ENCODE measurements around the gene EDIL3.

Gene EDIL3

GRCh38 chr5:84118551-84118950 lies 266.1 kb downstream of the EDIL3 start:
- no peak overlapping the region for H3K4me3 ChIP-seq (ENCODE audit: low read depth, low read length)
- no peak for TF ChIP-seq CTCF (IDR thresholded peaks at IDR 0.05; ENCODE audit: low read depth, low read length)

- H3K4me3 ChIP-seq (ENCODE audit: low read depth, low read length), result no peak overlapping the region
- TF ChIP-seq CTCF (IDR thresholded peaks at IDR 0.05; ENCODE audit: low read depth, low read length), result no peak
These were observed 269.0 kb downstream of the EDIL3 start for GRCh38 chr5:84115727-84116126.

GRCh38 chr5:84113246-84114105 lies 271.2 kb downstream of the EDIL3 start:
- no peak for TF ChIP-seq CTCF (IDR thresholded peaks at IDR 0.05; ENCODE audit: low read depth, low read length)
- no peak overlapping the region for H3K4me3 ChIP-seq (ENCODE audit: low read depth, low read length)

- no peak for TF ChIP-seq CTCF (IDR thresholded peaks at IDR 0.05; ENCODE audit: low read depth, low read length)
- no peak overlapping the region for H3K4me3 ChIP-seq (ENCODE audit: low read depth, low read length)
These were observed 291.9 kb downstream of the EDIL3 start for GRCh38 chr5:84092738-84093137.

- no peak for TF ChIP-seq CTCF (IDR thresholded peaks at IDR 0.05; ENCODE audit: low read depth, low read length)
- no peak overlapping the region for H3K4me3 ChIP-seq (ENCODE audit: low read depth, low read length)
These were observed 293.4 kb downstream of the EDIL3 start for GRCh38 chr5:84091127-84091799.

- TF ChIP-seq CTCF (IDR thresholded peaks at IDR 0.05; ENCODE audit: low read depth, low read length), result peak; percentile 22; the same call in 1 of the 2 replicates
- H3K4me3 ChIP-seq (ENCODE audit: low read depth, low read length), result no peak overlapping the region
These were observed 295.7 kb downstream of the EDIL3 start for GRCh38 chr5:84088996-84089395.

GRCh38 chr5:84086511-84086910 lies 298.2 kb downstream of the EDIL3 start:
- no peak overlapping the region for H3K4me3 ChIP-seq (ENCODE audit: low read depth, low read length)
- no peak for TF ChIP-seq CTCF (IDR thresholded peaks at IDR 0.05; ENCODE audit: low read depth, low read length)

Measured in WI38 (cell line).